Stimulated activated CD4-positive, alpha-beta T cell treated with anti-CD3 and anti-CD28 coated beads, Interleukin-4, amount 100 ng/mL, for 48 hours (primary cell): ENCODE measurements around the gene MYCBPAP.

ENCODE experiments used
- DNase-seq, 2 donors: peaks; one replicate each; pipeline ENCODE4 v3.0.0-alpha.2; 2020; ENCODE audit warnings: low read depth in 2 of 2

The MYCBPAP gene

DNA sequence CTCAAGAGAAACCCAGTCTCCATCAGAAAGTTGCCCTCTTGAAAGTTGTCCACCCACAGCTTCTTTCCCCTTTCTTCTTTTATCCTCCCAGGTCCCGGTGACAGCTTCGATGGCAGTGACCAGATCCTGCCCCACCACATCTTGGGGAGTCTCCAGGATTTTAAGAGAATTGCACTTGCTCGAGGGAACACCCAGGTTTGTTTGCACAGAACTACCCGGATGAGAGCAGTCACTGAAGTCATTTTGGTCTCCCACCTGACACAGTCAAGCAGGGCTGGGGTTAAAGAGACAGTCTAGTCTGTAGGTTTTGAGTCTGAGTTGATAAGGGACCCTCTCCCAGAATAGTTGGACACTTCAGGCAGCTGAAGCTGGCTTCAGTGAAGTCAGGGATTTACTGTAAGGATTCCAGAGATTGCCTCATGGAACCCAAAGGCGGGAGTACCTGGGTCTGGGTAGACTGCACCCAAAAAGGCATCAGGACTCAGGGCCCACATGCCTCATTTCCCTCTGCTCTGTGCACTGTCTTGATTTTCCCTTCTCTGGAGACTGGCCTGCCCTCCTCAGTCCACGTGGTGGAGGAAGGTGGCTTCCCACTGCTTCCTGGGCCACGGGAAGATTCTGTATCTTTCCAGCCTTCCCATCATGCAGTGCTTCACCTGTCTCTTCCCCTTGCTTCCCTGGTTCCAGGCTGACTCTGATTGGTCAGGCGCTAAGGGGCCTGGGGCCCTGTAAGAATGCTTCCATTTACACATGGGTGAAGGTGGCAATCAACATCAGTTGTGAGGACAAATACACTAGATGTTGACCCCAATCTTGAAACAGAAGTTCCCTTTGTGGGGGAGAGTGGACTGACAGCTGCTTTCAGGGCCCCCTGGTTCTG is 9.5 kb downstream of the MYCBPAP start:
- DNase-seq, result no peak

- DNase-seq, result no peak
Observed at GRCh38 chr17:50518384-50519023, 10.3 kb downstream of the MYCBPAP start.

DNA sequence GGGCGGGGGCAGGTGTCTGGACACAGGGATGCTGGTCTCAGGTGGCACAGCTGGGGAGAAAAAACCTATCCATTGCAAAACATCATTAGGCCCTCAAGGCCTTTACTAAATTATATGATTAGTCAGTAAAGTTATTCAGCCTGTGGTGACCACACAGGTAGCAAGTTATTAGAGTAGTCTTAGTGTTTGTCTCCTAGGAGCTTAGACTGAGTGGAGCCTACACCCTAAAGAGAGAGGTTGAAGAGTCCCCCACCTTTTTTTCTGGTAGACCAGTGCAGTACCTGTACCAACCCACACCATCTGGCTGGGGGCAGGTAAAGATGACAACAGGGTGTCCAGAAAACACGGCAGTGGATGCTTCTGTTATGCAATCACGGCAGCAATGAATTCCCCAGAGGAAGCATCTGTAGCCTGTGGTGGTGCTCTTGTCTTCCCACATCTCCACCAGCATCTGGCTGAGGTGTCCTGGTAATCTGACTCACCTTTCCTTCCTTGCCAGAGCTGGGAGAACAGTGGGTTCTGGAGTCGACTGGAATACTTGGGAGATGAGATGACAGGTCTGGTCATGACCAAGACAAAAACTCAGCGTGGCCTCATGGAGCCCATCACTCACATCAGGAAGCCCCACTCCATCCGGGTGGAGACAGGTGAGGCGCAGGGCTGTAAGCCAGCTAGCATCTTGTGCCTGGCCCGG is 11.0 kb downstream of the MYCBPAP start:
- no peak for DNase-seq

GRCh38 chr17:50520483-50520882 is 12.2 kb downstream of the MYCBPAP start:
- no peak for DNase-seq

DNA sequence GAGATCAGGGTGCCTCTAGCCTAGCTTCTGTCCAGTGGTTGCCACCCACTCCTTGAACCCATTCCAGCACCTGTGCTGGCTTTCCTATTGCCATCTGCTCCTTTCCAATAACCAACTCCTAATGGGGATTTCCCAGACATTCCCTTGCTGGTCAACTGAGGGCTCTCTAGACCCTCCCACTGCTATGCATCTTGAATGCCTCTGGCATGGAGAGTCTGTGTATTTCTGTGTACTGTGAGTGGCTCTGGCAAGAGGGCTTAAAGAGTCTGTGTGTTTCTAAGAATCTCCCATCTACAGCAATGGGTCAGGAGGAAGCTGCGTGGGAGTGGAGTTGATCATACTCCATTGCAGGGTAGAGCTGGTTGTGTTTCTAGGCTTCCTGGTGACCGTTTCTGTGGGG is 13.3 kb downstream of the MYCBPAP start:
- no peak for DNase-seq

DNA sequence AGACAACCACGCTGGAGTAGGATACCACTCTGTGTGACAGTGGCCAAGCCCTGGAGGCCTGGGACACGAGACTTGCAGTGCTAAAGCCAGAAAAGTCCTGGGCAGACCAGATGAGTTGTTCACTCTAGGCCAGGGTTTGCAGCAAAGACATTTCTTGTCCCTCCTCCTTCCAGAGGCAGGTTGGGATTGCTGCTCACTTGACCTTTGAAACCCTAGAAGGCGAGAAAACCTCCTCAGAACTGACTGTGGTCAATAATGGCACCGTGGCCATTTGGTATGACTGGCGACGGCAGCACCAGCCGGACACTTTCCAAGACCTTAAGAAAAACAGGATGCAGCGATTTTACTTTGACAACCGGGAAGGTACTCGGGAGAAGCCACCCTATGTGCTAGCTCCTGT is 14.5 kb downstream of the MYCBPAP start:
- no peak for DNase-seq

- DNase-seq, result no peak
Observed at GRCh38 chr17:50523208-50523607, 15.0 kb downstream of the MYCBPAP start.

DNA sequence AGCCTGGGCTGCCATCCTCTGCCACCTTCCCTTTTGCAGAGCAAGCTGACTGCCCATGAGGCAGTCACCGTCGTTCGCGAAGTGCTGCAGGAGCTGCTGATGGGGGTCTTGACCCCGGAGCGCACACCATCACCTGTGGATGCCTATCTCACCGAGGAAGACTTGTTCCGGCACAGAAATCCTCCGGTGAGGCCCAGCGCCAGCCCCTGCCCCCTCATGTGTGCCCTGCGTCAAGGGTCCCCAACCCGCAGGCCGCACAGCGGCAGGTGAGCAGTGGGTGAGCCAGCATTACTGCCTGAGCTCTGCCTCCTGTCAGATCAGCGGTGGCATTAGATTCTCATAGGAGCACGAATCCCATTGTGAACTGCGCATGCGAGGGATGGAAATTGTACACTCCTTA is 16.6 kb downstream of the MYCBPAP start:
- DNase-seq, result no peak

DNA sequence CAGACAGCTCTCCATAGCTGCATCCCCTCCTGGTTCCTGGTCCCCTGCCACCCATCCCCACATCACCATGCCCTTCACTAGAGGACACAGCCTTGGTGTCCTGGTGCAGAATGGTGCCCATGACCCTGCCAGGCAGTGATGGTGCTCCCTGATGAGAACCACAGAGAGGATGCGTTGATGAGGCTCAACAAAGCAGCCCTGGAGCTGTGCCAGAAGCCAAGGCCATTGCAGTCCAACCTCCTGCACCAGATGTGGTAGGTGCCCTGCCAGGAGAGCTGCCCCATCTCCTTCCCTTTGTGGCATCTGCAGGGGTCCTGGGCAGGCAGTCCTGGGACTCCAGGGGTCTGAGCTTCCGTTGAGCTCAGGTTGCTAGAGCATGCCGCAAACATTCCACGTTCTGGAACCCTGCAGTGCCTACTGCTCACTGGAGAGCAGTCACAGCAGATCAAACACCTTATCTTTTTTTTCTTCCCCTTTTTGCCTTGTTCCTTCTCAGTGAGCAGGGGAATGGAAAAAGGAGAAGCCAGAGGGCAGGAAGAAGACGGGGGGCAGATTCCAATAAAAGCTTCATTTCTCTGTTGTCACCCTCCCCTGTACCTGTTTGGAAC is 19.0 kb downstream of the MYCBPAP start:
- DNase-seq, result no peak

GRCh38 chr17:50527949-50528474 is 19.8 kb downstream of the MYCBPAP start:
- no peak for DNase-seq

GRCh38 chr17:50529849-50530248 is 21.6 kb downstream of the MYCBPAP start:
- DNase-seq, result no peak

- DNase-seq, result no peak
Observed at GRCh38 chr17:50531428-50532025, 23.3 kb downstream of the MYCBPAP start.

DNA sequence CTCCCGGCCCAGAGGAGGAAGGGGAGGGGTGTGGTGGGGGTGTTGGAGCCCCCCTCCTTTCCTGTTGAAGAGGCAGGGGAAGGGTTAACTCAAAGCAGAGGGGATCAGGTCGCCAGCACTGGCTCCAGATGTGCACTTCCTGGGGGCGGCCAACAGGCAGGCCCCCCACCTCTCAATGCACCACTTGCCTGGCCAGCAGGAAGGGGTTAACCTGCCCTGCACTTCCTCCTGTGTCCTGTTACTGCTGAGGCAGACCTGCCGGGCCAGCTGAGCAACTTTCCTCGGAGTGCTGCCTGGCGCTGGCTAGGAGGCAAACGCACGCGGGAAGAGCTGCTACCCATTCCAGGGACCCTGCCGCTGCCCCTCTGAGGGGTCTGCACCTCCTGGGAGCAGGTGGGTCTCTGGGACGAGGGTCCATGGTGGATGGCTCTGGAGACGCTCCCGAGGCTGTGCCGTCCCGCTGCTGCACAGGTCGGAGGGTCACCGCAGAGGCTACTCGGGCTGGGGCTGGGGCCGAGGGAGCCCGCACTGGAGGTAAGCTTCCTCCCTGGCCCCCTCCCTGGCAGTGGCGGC is 24.3 kb downstream of the MYCBPAP start, which contains the start of gene EPN3:
TSS of gene EPN3 (plus strand) at position 284 of the 573 bp plus-strand sequence. CDS start 3,822 bp downstream, outside the sequence.
- no peak for DNase-seq

GRCh38 chr17:50533185-50533584 is 24.9 kb downstream of the MYCBPAP start:
- no peak for DNase-seq

GRCh38 chr17:50533720-50534148 is 25.5 kb downstream of the MYCBPAP start:
- DNase-seq, result no peak

DNA sequence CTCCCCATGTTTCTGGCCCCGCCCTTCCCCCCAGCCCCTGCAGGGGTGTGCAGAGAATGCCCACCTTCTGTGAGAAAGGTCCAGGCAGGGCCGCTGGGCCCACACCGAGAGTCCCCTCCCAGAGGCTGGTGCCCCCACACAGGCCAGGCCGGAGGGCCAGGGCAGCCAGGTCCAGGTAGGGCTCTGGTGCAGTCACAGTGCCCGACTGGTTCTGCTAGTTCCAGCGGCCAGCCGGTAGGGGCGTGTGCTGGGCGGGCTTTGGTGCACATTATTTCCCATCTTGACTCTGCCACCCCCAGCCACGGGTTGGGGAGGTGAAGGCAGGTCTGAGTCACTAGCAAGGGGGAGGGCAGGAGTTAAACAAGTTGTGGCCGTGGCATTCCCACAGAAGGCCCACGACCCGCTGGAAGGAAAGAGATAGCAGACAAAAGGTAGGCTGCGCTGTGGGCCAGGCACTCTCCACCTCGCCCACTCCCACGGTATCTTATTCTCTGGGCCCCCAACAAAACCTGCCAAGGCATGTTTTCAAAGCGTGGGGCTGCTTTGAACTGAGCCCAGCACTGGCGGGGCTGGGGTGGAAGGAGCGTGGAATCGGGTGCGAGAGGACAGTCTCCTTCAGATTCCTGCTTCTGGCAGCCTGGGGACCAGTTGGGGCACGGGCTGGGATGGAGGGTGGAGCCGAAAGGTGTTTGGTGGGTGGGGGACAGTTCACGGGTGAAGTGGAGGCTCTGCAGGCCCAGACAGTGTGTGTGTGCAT is 26.2 kb downstream of the MYCBPAP start:
- peak in 1 of 2 donors; percentile 27 for DNase-seq

GRCh38 chr17:50534979-50535326 is 26.7 kb downstream of the MYCBPAP start:
- no peak for DNase-seq

DNA sequence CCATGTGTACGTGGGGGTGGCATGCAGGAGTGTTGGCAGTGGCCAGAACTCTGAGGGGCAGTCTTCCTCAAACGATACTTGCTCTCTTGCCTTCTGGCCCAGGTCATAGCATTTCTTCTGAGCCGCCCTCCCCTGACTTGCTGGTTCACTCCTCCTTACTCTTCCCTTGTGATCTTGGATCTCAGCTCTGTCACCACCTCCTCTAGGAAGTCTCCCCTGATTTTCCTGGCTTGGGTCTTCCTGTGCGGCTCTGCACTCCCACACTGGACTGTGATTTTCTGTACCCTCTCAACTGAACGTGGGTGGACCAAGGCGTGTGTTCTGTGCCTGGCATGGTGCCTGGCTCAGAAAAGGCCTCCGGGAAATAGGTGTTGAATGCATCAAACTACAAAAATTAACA is 27.2 kb downstream of the MYCBPAP start:
- no peak for DNase-seq

- no peak for DNase-seq
Observed at GRCh38 chr17:50536683-50537646, 28.7 kb downstream of the MYCBPAP start.
